B cell (primary cell): ENCODE results near the gene CCNYL1. TPM values are rescaled to one million over a fixed set of nuclear protein-coding genes. Genes with fewer than 3 reads are reported as not detected.

Source experiments
- ATAC-seq: fragments of 200-7000 bp; cut with Tn5 transposase; one replicate; pipeline ENCODE4 v1.10.0; 2021; ENCODE audit warnings: low read depth, mild to moderate bottlenecking, moderate number of reproducible peaks, moderate library complexity
- CTCF ChIA-PET: fragments of 350-600 bp; sonication (Branson Sonifier 250); formaldehyde crosslinking; loops from one replicate; lab custom pipeline; 2021; ENCODE audit warnings: antibody characterized with exemption, inconsistent platforms; lab: Charles Lee
- POLR2A ChIA-PET: fragments of 350-600 bp; sonication (Branson Sonifier 250); formaldehyde crosslinking; loops from one replicate; lab custom pipeline; 2021; ENCODE audit warnings: antibody characterized with exemption; lab: Charles Lee
- DNase-seq: peaks from one replicate; pipeline ENCODE4 v3.0.0; 2013
- H2AFZ ChIP-seq: 2 replicates; pipeline ENCODE4 v1.6.1; 2012; ENCODE audit warnings: mild to moderate bottlenecking, low read depth, low read length; ENCODE audit not compliant: insufficient read depth, poor library complexity, severe bottlenecking
- H3K27ac ChIP-seq, 2 donors: 1 replicate in 1 of 2; 2 replicates in 1 of 2; pipeline ENCODE4 v1.5.1; 2012 to 2013; ENCODE audit warnings: low read length in 2 of 2, mild to moderate bottlenecking in 2 of 2, moderate library complexity in 1 of 2
- H3K27me3 ChIP-seq, 4 experiments: fragments of 200-600 bp in 1 of 4; sonication (generic) in 1 of 4; replicated peaks in 1 of 4; 1 replicate in 2 of 4; 2 replicates in 2 of 4; pipeline versions ENCODE4 v1.6.1 to v1.7.0; 2013 to 2016; ENCODE audit warnings: low read length in 3 of 4, mild to moderate bottlenecking in 2 of 4, mixed read lengths in 1 of 4, moderate library complexity in 1 of 4; ENCODE audit not compliant: insufficient read depth in 4 of 4, control insufficient read depth in 3 of 4; ENCODE audit errors: control extremely low read depth in 1 of 4
- H3K36me3 ChIP-seq, 2 experiments: replicated peaks in 1 of 2; 1 replicate in 1 of 2; 2 replicates in 1 of 2; pipeline versions ENCODE4 v1.6.1 to v1.7.1; 2013; ENCODE audit warnings: low read length in 1 of 2; ENCODE audit not compliant: insufficient read depth in 2 of 2, control insufficient read depth in 1 of 2; ENCODE audit errors: control extremely low read depth in 1 of 2, extremely low read depth in 1 of 2
- H3K4me1 ChIP-seq, 2 donors: fragments of 200-600 bp in 1 of 2; sonication (generic) in 1 of 2; 1 replicate in 1 of 2; 2 replicates in 1 of 2; pipeline versions ENCODE4 v1.5.1 to v1.6.1; 2013 to 2017; ENCODE audit warnings: low read length in 2 of 2; ENCODE audit not compliant: control insufficient read depth in 2 of 2, insufficient read depth in 2 of 2
- H3K4me2 ChIP-seq: replicated peaks from 2 replicates; pipeline ENCODE3; 2012; ENCODE audit warnings: mild to moderate bottlenecking, low read depth, low read length; ENCODE audit not compliant: poor library complexity, severe bottlenecking
- H3K4me3 ChIP-seq, 5 experiments: fragments of 200-600 bp in 1 of 5; sonication (generic) in 1 of 5; 1 replicate in 3 of 5; 2 replicates in 2 of 5; pipeline versions ENCODE4 v1.5.1 to v1.7.0; 2011 to 2016; ENCODE audit warnings: low read length in 4 of 5, mild to moderate bottlenecking in 4 of 5, low read depth in 2 of 5, control low read depth in 1 of 5, moderate library complexity in 1 of 5; ENCODE audit not compliant: insufficient read depth in 1 of 5; ENCODE audit errors: control extremely low read depth in 1 of 5, extremely low read depth in 1 of 5
- H3K79me2 ChIP-seq: fragments of 200-600 bp; sonication (generic); one replicate; pipeline ENCODE4 v1.6.0; 2016; ENCODE audit warnings: low read length; ENCODE audit not compliant: control insufficient read depth, insufficient read depth
- H3K9ac ChIP-seq: fragments of 200-600 bp; sonication (generic); 2 replicates; pipeline ENCODE4 v1.6.1; 2017; ENCODE audit warnings: mild to moderate bottlenecking, low read length, moderate library complexity
- H3K9me3 ChIP-seq, 3 donors: one replicate each; pipeline versions ENCODE4 v1.6.1 to v1.7.1; 2013; ENCODE audit warnings: low read length in 2 of 3; ENCODE audit not compliant: control insufficient read depth in 2 of 3, insufficient read depth in 1 of 3; ENCODE audit errors: control extremely low read depth in 1 of 3
- H4K20me1 ChIP-seq: 2 replicates; pipeline ENCODE4 v1.6.0; 2012; ENCODE audit warnings: mild to moderate bottlenecking, low read length; ENCODE audit not compliant: insufficient read depth, control insufficient read depth, poor library complexity, severe bottlenecking
- H3K27ac Mint-ChIP-seq: one replicate; pipeline ENCODE4 v1.8.0; 2021; ENCODE audit warnings: mixed read lengths
- H3K27me3 Mint-ChIP-seq: one replicate; pipeline ENCODE4 v1.8.0; 2021; ENCODE audit warnings: mixed read lengths
- H3K4me1 Mint-ChIP-seq: one replicate; pipeline ENCODE4 v1.8.0; 2021; ENCODE audit warnings: mixed read lengths
- H3K4me3 Mint-ChIP-seq: one replicate; pipeline ENCODE4 v1.8.0; 2021; ENCODE audit warnings: mixed read lengths
- H3K9me3 Mint-ChIP-seq: one replicate; pipeline ENCODE4 v1.8.0; 2022; ENCODE audit warnings: mixed read lengths; ENCODE audit not compliant: insufficient read depth
- EZH2 ChIP-seq: IDR thresholded peaks from 2 replicates; pipeline ENCODE4 v1.6.1; 2012; ENCODE audit warnings: borderline replicate concordance, low read depth, mild to moderate bottlenecking, moderate library complexity, low read length; ENCODE audit not compliant: insufficient read depth, poor library complexity, severe bottlenecking
- WGBS: methylation state at CpG from one replicate; pipeline ENCODE4 v1.1.5; 2013; ENCODE audit warnings: missing lambda C conversion rate; ENCODE audit not compliant: insufficient coverage; 5-methylcytosine and 5-hydroxymethylcytosine counted together
- intact Hi-C: fragments of 100-400 bp; cut with micrococcal nuclease; formaldehyde crosslinking; loops from one replicate; pipeline ENCODE4 v1.10.0; 2022
- polyA plus RNA-seq: library from polyadenylated mRNA; depleted of rRNA; stranded (reverse); fragments of >200 nt; gene quantifications from 2 replicates; pipeline ENCODE4 v1.2.3, GENCODE V29; 2012
- total RNA-seq, 2 donors: library from RNA; stranded (reverse); fragments of 120-200 nt in 1 of 2; gene quantifications; 1 replicate in 1 of 2; 2 replicates in 1 of 2; pipeline versions ENCODE4 v1.2.3 to v1.2.4, GENCODE V29; 2013 to 2022
- TF ChIP-seq, protein P1 (sequence below): fragments of 200-600 bp; IDR thresholded peaks from one replicate; pipeline ENCODE4 v1.8.0; 2022; ENCODE audit warnings: antibody characterized with exemption, mild to moderate bottlenecking

Gene CCNYL1
- total and polyA plus RNA-seq, 2 donors (not counting 1 experiment from before 2014, with no cell fraction given) = 8.6 to 14.2 TPM

DNA sequence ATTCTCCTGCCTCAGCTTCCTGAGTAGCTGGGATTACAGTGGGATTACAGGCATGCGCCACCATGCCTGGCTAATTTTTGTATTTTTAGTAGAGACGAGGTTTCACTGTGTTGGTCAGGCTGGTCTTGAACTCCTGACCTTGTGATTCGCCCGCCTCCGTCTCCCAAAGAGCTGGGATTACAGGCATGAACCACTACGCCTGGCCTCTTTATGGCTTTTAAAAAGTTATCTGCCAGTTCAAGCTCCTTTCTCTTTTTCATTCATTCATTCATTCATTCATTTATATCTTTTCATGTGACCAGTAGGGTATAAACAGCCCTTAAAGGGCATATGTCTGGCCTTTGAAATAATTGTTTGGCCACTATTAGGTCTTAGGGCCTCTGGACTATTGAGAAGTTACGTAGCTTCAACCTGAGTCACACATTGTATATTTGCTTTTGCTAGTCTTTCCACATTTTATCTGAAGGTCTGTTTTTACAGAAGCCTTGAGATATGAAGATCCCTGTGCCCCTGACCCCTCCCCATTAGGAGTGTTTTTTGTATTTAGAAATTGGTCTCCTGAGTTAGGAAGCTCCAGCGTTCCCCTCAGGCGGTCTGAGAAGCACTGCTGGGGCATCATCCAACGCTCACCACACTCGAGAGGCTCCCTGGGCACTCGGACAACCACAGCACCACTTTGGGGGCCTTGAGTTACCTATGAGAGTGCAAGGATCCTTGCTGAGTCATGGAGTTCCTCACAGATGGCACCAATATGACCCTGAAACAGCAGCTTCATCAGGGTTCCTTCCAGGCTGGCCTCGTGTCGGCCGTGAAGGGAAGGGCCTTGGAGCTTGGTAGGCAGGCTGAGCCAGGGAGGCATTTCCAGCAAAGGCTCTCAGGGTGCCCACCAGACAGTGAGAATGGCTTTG lies 36.5 kb downstream of the CCNYL1 start:
- H3K27ac Mint-ChIP-seq = no peak overlapping the region
- peaks cover 3% of the 10 kb centered on the region for H3K4me1 Mint-ChIP-seq
- CTCF ChIA-PET = interaction anchor here (0.7 to 9.2 kb wide), 7 partner anchors 53 to 324 kb away, joined by 3 to 168 read pairs (median 56); no protein-coding TSS in a partner anchor
- H3K4me2 ChIP-seq = no peak overlapping the region
- H3K4me1 ChIP-seq = no peaks in the 10 kb centered on the region
- H3K4me3 ChIP-seq = no peak overlapping the region
- H4K20me1 ChIP-seq = no peaks in the 10 kb centered on the region
- intact Hi-C loops = loop anchor here (2.0 to 10.0 kb wide), 2 partner anchors 23 to 507 kb away; partner anchors contain the start of gene IDH1
- no peaks in the 10 kb centered on the region for H3K27me3 Mint-ChIP-seq
- POLR2A ChIA-PET = no interaction called here
- H3K4me3 Mint-ChIP-seq = no peak overlapping the region
- peaks cover 6 to 26% of the 10 kb centered on the region in 2 experiments for H3K36me3 ChIP-seq
- ATAC-seq (no peak), DNase-seq (no peak)
- TF ChIP-seq, protein P1, sequence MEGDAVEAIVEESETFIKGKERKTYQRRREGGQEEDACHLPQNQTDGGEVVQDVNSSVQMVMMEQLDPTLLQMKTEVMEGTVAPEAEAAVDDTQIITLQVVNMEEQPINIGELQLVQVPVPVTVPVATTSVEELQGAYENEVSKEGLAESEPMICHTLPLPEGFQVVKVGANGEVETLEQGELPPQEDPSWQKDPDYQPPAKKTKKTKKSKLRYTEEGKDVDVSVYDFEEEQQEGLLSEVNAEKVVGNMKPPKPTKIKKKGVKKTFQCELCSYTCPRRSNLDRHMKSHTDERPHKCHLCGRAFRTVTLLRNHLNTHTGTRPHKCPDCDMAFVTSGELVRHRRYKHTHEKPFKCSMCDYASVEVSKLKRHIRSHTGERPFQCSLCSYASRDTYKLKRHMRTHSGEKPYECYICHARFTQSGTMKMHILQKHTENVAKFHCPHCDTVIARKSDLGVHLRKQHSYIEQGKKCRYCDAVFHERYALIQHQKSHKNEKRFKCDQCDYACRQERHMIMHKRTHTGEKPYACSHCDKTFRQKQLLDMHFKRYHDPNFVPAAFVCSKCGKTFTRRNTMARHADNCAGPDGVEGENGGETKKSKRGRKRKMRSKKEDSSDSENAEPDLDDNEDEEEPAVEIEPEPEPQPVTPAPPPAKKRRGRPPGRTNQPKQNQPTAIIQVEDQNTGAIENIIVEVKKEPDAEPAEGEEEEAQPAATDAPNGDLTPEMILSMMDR = no peak
- no peak for TF ChIP-seq EZH2
- no peaks in the 10 kb centered on the region for H3K9me3 Mint-ChIP-seq
- H3K27me3 ChIP-seq = no peaks in the 10 kb centered on the region
- no peaks in the 10 kb centered on the region for H3K9me3 ChIP-seq
- no peak overlapping the region for H2AFZ ChIP-seq
- 96% methylated on average over 14 of the region's 15 CpGs for WGBS
- H3K9ac ChIP-seq = no peak overlapping the region
- no peak overlapping the region for H3K27ac ChIP-seq
- H3K79me2 ChIP-seq = no peaks in the 10 kb centered on the region

DNA sequence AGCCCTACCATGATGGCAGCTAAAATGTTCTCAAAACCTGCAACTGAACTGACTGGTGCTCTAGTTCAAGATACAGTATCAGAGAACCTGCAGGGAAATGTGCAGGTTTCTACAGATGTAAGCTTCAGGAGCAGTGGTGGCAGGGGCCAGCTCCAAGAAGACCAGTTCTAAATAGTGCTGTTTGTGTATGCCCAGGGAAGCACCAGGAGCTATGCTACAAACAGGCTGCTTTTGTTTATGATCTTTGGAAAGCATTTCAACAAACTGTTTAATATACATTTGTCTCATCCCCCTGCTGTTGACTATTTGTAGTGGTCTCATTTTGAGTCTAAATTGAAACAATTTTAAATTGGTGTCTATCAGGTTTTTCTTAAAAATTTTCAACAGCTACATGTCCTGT lies 37.6 kb downstream of the CCNYL1 start:
- ATAC-seq = no peak
- no peak overlapping the region for H3K4me3 Mint-ChIP-seq
- H3K27me3 ChIP-seq = no peaks in the 10 kb centered on the region
- no peaks in the 10 kb centered on the region for H4K20me1 ChIP-seq
- H3K79me2 ChIP-seq = no peaks in the 10 kb centered on the region
- no peak overlapping the region for H3K27ac ChIP-seq
- no peak for DNase-seq
- no peak overlapping the region for H3K27ac Mint-ChIP-seq
- no peaks in the 10 kb centered on the region for H3K4me1 ChIP-seq
- no peak for TF ChIP-seq EZH2
- TF ChIP-seq, protein P1 = no peak
- intact Hi-C loops = loop anchor here (10.0 kb wide), 1 partner anchor 506 kb away; the partner anchor contains the start of gene IDH1
- no peaks in the 10 kb centered on the region for H3K9me3 ChIP-seq
- H3K4me1 Mint-ChIP-seq = peaks cover 3% of the 10 kb centered on the region
- peaks cover 2 to 24% of the 10 kb centered on the region in 2 experiments for H3K36me3 ChIP-seq
- H3K4me3 ChIP-seq = no peak overlapping the region
- H3K9me3 Mint-ChIP-seq = no peaks in the 10 kb centered on the region
- ChIA-PET CTCF (interaction anchor here (0.6 to 9.2 kb wide), 10 partner anchors 10 to 323 kb away, joined by 3 to 168 read pairs (median 3); partner anchors contain the start of gene PLEKHM3), POLR2A (no interaction called here)
- H3K27me3 Mint-ChIP-seq = no peaks in the 10 kb centered on the region
- no peak overlapping the region for H3K9ac ChIP-seq
- H3K4me2 ChIP-seq = no peak overlapping the region
- H2AFZ ChIP-seq = no peak overlapping the region
